Upper lobe of left lung (tissue), 4 donors: Measurements from ENCODE around the gene ALPI.

Source experiments
- CTCF ChIP-seq, 6 experiments: fragments of 450-650 bp in 4 of 6; fragments of 200-600 bp in 2 of 6; sonication (generic) in 2 of 6; IDR thresholded peaks; one replicate each; pipeline ENCODE4 v1.5.1; 2016 to 2019; ENCODE audit warnings: antibody characterized with exemption in 6 of 6
- EP300 ChIP-seq, 4 donors: sonication (generic); formaldehyde crosslinking; IDR thresholded peaks; one replicate each; pipeline ENCODE4 v1.5.1; 2017; ENCODE audit warnings: antibody characterized with exemption in 4 of 4, control low read depth in 2 of 4
- POLR2A ChIP-seq, 4 donors: fragments of 450-650 bp; IDR thresholded peaks; one replicate each; pipeline ENCODE4 v1.5.1; 2016 to 2017; ENCODE audit warnings: antibody characterized with exemption in 4 of 4, mild to moderate bottlenecking in 2 of 4
- POLR2AphosphoS5 ChIP-seq, 2 donors: sonication (generic); formaldehyde crosslinking; IDR thresholded peaks; one replicate each; pipeline ENCODE4 v1.5.1; 2017; ENCODE audit warnings: antibody characterized with exemption in 2 of 2

GRCh38 chr2:232434091-232434490 is 21.9 kb upstream of the ALPI start:
- TF ChIP-seq CTCF (IDR thresholded peaks at IDR 0.05) (no peak), EP300 (IDR thresholded peaks at IDR 0.05) (no peak), POLR2A (IDR thresholded peaks at IDR 0.05) (no peak), POLR2AphosphoS5 (IDR thresholded peaks at IDR 0.05) (no peak)
